ENCODE results near the gene LPO.

The LPO gene

DNA sequence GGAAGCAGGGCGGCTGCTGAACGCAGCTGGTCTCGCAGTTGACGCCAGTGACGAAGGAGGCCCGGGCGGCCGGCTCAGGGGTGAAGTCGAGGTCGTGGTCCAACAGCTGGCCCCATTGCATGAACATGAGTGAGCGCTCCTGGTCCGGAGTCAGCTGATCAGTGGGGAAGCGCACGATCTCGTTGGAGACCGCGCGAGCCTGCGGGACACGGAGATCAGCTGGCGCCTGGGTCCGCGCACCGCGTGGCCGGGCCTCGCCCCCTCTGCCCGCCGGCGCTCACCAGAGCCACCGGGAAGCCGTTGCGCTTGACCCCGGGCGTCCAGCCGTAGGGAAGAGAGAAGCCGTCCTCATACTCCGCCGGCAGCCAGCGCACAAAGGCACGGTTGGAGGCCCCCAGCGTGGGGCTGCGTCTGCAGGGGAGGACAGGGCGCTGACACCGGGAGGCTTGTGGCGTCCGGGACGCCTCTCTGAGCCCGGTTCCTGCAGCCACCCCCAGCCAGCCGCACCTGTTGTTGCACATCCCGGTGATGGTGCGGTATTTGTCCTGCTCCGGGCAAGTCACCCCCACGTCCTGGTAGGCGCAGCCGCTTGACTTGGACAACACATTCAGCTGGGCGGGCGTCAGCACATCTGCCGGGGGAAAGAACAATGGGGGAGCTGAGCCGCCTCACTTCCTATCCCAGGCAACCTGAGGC, 40.8 kb downstream of the LPO start:
- DNase-seq = no peak

GRCh38 chr17:58279736-58280479, 41.5 kb downstream of the LPO start:
- no peak for DNase-seq

GRCh38 chr17:58280480-58281217, 42.3 kb downstream of the LPO start, which contains the start of gene MPO:
TSS of gene MPO (minus strand) at chr17:58280935. CDS start at chr17:58280758, 177 bp downstream.
- DNase-seq = no peak

DNA sequence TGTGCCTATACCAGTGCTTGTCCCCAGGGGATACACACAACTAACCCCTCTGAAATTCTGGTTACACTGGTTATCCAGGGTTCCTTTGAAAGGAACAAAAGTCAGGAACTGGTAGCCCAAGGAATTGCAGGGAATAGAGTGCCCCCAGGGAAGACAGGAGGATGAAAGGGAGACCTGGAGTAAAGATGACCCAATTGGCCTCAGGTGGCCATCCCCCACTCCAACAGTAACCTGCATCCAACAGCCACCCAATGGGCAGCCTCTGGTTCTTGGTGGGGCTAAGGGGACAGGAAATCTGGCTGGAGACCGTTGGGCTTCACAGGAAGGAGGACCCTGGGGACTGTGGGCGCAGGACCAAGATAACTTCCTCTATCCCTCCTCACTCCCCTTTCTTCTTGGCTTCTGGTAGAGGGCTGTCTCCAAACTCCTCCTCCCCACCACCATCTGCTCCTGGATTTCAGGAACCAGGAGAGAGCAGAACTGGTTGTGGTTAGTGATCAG, 43.2 kb downstream of the LPO start:
- DNase-seq = no peak

GRCh38 chr17:58282442-58282841, 44.1 kb downstream of the LPO start:
- no peak for DNase-seq

GRCh38 chr17:58283674-58284612, 45.6 kb downstream of the LPO start:
- DNase-seq = no peak

- no peak for DNase-seq
These were observed 46.4 kb downstream of the LPO start for GRCh38 chr17:58284613-58285421.

DNA sequence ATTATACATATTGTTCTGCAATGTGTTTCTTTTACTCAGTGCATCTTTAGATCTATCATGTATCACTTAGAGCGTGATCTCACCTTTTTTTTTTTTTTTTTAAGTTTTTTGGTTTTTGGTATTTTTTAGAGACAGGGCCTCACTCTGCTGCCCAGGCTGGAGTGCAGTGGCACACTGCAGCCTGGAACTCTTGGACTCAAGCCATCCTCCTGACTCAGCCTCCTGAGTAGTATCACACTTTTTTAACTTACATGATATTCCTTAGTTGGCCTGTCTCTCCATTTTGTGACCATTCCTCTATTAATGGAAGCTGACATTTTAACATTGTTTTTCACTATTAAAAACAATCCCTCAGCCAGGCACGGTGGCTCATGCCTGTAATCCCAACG, 47.0 kb downstream of the LPO start:
- no peak for DNase-seq

GRCh38 chr17:58289869-58290268, 51.5 kb downstream of the LPO start:
- no peak for DNase-seq

- no peak for DNase-seq
These were observed 52.9 kb downstream of the LPO start for GRCh38 chr17:58291246-58291645.

- no peak for DNase-seq
These were observed 55.6 kb downstream of the LPO start for GRCh38 chr17:58294034-58294433.

DNA sequence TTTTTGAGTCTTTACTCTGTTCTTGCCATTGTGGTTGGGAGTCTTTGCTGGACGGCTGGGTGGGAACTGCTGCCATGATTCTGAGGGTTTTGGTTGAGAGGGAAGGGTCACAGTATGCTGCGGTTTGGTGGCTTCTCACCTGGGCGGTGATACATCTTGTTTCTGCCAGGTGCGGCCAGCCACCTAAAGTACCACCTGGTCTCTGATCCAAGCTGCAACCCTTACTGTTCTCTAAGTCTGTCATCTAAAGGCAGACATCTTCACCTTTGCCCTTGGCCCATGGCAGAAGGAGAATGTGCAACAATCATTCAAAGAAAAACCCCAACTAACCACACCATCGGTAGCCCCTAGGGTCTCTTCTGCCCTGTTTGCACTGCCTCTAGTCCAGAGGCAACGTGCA, 62.0 kb downstream of the LPO start:
- no peak for DNase-seq

DNA sequence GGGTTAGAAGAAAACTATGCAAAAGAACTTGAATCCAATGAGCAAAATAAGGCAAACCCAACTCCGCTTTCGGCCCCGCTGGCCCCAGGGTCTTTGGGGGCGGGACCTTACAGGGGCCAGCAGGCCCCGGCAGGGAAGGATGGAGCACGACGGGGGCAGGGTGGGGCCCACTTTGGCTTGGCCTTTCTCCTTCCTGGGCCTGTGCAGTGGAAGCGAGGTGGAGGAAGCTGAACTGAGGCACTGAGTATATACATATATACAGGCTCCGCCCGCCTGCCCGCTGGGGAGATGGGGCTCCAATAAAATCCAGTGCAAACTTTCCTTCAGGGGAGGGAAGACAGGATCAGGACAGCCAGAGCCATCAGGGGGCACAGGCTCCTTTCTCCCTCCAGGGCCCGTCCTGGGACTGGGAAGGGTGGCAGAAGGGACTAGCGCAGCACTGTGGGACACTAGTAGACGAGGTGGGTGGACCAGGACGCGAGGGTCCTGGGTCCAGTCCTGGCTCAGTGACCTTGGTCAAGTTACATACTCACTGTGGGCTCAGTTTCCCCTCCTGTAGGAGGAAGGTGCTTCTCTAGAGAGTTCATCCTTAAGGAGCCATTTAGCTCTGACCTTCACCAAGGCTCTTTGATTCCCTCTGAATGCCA, 63.2 kb downstream of the LPO start:
- no peak for DNase-seq

DNA sequence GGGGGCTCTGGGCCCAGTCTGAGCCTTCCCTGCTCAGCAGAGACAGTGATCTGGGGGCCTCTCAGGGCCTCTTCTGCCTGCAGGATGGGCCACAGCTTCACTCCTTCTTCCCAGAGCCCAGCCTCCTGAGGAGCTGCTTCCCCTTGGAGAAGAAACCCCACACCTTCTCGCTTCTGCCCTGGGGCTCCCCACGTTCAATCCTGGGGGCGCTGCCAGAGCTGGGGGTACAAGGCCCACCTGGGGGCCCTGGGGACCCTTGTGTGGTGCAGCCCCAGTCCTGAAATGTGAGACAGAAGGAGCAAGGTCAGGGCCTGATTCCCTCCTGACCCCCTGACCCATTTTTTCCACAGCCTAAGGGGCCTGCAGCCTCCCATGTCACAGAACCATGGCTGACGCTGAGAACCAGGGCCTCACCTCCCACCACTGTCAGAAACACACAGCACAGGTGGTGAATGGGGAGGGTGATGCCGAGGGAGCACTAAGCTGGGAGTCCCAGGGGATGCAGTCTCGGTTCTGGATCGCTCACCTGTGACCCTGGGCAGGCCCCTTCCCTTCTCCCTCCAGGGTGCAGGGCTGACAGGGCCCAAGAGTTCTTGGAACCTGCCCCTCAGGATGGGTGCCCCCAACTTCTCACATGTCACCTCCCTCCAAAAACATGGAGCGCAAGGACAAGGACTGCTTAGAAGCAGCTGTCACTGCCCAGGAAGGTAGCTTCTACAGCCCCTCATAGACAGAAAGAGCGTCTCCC, 64.0 kb downstream of the LPO start:
- no peak for DNase-seq

DNA sequence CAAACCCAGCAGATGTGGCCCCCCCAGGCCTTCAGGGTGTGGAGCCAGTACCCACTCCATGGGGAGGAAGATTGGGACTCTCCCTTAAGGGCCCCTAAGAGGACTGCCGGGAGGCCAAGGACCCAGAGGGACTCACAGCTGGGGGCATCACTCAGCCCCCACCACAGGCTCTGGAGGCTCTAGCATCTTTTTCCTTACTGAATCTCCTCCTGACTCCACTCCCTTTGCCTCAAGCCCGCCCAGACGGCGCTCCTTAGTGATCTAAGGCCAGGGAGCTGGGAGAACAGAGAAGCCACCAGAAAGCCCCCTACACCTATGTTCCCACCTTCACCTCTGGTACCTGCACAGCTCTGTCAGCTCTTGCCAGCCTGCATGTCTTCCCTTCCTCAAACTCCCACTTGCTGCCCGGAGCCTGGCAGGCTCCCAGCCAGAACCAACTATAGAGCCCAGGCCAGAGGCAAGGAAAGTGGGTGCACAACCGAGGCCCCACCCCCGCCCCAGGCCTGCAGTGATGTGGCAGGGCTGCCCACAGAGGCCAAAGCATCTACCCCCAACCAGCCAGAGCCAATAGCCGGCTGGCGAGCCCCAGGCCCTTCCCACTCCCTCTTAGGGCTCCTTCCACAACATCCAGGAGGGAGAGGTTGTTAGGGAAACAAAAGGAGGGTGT, 64.7 kb downstream of the LPO start:
- DNase-seq = no peak

DNA sequence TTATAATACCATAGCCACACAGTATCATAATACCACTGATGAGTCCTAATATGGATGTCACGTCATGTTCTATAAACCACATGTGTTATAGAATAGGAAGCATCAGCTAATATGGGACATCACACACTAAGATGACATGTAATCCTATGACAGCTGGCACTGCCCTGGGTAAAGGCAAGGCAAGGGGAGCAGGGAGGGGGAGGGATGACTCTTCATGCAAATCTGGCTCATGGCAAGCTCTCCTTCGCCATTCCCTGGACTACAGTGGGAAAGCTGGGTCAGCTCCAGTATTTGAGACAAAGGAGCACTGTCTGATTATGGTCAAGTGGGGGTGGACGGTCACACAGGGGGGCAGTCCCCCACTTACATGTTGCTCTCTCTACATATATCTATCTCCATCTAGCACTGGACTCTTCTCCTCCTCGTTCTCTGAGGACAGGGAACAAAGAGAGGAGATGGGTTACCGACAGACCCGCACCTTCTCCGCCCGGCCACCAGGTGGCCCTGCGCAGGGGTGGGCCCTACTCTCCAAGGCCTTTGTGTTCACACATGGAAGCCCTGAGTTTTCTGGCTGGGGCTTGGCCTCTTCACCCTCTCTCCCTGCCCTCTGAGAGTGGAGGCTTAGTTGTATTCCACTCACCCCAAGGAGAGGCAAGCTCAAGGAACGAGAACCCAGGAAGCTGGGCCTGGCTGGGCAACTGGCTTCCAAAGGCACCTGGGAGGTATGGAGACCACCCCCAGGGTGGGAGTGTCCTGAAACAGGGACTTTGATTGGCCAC, 65.8 kb downstream of the LPO start:
- no peak for DNase-seq

- DNase-seq = no peak
These were observed 66.5 kb downstream of the LPO start for GRCh38 chr17:58304750-58305486.

DNA sequence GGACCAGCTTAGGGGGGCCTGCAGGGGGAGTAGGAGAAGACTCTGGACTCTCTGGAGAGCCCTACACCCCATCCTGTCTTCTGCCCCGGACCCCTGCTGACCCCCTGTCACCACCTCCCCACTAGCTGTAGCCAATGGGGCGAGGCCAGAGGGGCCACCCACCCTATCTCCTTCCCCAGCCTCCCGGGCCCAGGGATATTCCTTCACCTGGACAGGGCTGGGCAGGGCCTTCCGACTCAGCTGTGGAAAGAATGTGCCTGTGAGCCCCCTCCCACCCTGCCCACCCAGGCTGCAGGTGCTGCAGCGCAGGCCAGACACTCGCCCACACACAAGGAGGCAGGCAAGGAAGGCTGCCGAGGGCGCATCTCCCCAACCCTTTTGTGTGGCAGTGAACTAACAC, 67.2 kb downstream of the LPO start:
- DNase-seq = no peak

Measured in NCI-H1436 treated with DMSO at 0.1 percent for 48 hours (cell line).